HT-29 (cell line): ENCODE measurements around the gene PDIA6. TPM values are rescaled to one million over a fixed set of nuclear protein-coding genes. Genes with fewer than 3 reads are reported as not detected.

Experiments
- small RNA-seq: library from RNA; depleted of rRNA; stranded (forward); fragments of <200 nt; gene quantifications from one replicate; pipeline ENCODE3, GENCODE V24; 2014
- total RNA-seq: library from RNA; depleted of rRNA; stranded (reverse); fragments of >200 nt; shearing (Covaris generic); gene quantifications from 2 replicates; pipeline ENCODE4 v1.2.3, GENCODE V29; 2014; rRNA removed

Gene PDIA6
- total RNA-seq, 1 experiment from 2014 or later, result 193 TPM

Small RNAs within 50 kb of the gene (small RNA-seq; reads per million reads assigned to genes)
- gene RNU7-138P (not detected), gene RNU7-176P (not detected)

Other genes starting within 250 kb of the PDIA6 start
- 19.0 and 20.5 TPM in 2 replicates for gene NOL10, start 122.8 kb downstream of the PDIA6 start, total RNA-seq
- gene ATP6V1C2, start 91.2 kb downstream of the PDIA6 start, total RNA-seq, result not detected in 2 replicates
- gene KCNF1, start 99.1 kb upstream of the PDIA6 start, total RNA-seq, result 0.66 and 0.94 TPM in 2 replicates